Measurements from ENCODE around the gene OR2C3. TPM values are rescaled to one million over a fixed set of nuclear protein-coding genes. Genes with fewer than 3 reads are reported as not detected.

The OR2C3 gene
- total and polyA plus RNA-seq, 8 donors, result 0.02 TPM; not detected in 7

DNA sequence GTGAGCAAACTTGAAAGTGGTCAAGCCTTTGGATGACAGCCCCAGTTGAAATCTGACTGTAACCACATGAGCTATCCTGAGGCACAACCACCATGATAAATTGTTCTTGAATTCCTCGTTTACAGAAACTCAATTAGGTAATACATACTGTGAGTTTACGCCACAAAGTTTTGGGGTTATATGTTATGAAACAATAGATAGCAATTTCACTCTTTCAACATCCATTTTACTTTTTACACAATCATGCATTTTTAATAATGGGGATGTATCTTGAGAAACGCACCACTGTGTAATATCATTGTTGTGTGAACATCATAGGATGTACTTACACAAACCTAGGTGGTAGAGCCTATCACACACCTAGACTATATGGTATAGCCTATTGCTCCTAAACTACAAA is 35.4 kb downstream of the OR2C3 start:
- no peaks in the 10 kb centered on the region for H3K36me3 ChIP-seq
- no peaks in the 10 kb centered on the region for H3K27me3 ChIP-seq
- TF ChIP-seq, protein P1, sequence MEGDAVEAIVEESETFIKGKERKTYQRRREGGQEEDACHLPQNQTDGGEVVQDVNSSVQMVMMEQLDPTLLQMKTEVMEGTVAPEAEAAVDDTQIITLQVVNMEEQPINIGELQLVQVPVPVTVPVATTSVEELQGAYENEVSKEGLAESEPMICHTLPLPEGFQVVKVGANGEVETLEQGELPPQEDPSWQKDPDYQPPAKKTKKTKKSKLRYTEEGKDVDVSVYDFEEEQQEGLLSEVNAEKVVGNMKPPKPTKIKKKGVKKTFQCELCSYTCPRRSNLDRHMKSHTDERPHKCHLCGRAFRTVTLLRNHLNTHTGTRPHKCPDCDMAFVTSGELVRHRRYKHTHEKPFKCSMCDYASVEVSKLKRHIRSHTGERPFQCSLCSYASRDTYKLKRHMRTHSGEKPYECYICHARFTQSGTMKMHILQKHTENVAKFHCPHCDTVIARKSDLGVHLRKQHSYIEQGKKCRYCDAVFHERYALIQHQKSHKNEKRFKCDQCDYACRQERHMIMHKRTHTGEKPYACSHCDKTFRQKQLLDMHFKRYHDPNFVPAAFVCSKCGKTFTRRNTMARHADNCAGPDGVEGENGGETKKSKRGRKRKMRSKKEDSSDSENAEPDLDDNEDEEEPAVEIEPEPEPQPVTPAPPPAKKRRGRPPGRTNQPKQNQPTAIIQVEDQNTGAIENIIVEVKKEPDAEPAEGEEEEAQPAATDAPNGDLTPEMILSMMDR (IDR thresholded peaks at IDR 0.05), result no peak
- no peak for ATAC-seq
- intact Hi-C loops (cut with DNase I), result no loop called here
- no peak overlapping the region for H3K27ac ChIP-seq
- WGBS, 2 donors, result 43 to 62% methylated on average over 3 of the region's 3 CpGs
- no peak overlapping the region for H3K4me3 ChIP-seq
- DNase-seq, result no peak
- no peak for FAIRE-seq
- H3K9me3 ChIP-seq, result no peaks in the 10 kb centered on the region
- H3K4me1 ChIP-seq, result no peaks in the 10 kb centered on the region

DNA sequence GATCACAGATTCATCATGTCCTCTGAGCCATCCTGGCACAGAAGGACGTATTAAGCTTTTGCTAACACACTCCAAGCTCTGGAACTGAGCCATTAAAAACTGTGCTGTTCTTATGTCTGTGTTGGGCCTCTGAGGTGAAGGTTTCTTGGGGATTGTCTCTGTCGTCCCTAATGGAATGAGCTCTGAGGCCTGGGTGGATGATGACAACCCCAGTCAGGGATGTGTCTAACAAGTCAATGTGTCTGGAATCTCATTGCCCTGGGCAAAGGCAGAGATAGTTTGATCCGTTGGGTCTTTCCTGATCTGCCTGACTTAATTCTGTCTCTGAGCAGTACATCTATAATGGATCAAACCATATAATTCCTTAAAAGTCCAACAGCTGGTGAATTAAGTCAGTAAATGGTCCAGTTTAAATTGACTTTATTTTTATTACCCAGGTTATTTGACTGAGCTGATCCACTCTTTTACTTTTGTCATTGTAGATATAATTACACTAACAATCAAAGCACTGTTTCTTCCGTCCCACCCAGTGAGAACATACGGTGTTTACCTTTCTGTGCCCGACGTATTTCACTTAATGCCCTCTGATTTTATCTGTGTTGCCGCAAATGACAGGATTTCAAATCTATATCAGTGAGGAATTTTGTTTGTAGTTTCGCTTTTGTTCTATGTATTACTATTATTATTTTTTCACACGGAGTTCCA is 39.5 kb downstream of the OR2C3 start:
- Histone ChIP-seq H3K9me3 (no peaks in the 10 kb centered on the region), H3K4me3 (no peak overlapping the region), H3K27me3 (no peaks in the 10 kb centered on the region), H3K27ac (no peak overlapping the region), H3K4me1 (no peaks in the 10 kb centered on the region), H3K36me3 (no peaks in the 10 kb centered on the region)
- DNase-seq (no peak), ATAC-seq (no peak), FAIRE-seq (no peak)
- 23 to 24% methylated on average over 10 of the region's 10 CpGs for WGBS, 2 donors
- intact Hi-C loops (cut with DNase I), result no loop called here
- TF ChIP-seq, protein P1 (IDR thresholded peaks at IDR 0.05), result no peak

DNA sequence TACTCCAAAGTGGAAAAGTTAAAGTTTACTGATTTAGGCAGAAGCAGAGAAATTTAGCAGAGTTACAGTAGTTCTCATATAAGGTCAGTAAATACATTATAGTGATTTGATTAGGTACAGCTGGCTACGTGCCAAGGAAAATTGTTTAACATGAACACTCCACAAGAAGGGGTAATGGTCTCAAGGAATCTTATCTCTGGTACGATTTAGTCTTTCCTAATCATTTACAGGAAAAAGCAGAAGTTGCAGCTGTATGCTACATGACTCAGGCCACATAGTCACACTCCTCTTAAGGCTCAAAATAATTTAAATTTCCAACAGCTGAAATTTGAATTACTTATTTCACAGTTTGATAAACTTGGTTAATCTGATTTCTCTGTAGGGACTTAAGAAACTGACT is 41.5 kb downstream of the OR2C3 start:
- peaks cover 0 to 4% (median 0%) of the 10 kb centered on the region in 4 donors for H3K27me3 ChIP-seq
- H3K4me1 ChIP-seq, result no peaks in the 10 kb centered on the region
- TF ChIP-seq, protein P1 (IDR thresholded peaks at IDR 0.05), result no peak
- no peak for DNase-seq
- H3K36me3 ChIP-seq, result no peaks in the 10 kb centered on the region
- ATAC-seq, result no peak
- intact Hi-C loops (cut with DNase I), result no loop called here
- no peak overlapping the region for H3K27ac ChIP-seq
- 17 to 22% methylated on average over 2 of the region's 2 CpGs for WGBS, 2 donors
- no peaks in the 10 kb centered on the region for H3K9me3 ChIP-seq
- H3K4me3 ChIP-seq, result no peak overlapping the region
- no peak for FAIRE-seq

DNA sequence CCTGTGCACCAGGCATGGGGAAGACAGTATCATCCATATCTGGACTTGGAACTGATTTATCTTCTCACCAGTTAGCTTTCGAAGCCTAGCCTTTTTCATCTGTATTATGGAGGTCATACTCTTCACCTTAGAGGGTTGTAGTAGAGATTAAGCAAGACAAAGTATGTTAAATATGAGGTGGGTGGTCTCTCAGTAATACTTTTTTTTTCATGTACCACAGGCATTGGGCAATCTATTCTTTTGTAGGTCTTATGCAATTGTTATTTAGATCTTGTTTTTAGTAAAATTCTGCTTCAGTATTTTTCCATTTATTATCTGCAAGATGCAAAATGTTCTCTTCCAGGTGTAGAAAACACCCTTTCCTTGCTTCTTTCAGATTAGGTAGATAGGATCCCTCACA is 43.1 kb downstream of the OR2C3 start:
- Histone ChIP-seq H3K4me3 (no peak overlapping the region), H3K27me3 (peaks cover 0 to 4% (median 0%) of the 10 kb centered on the region in 4 donors), H3K4me1 (no peaks in the 10 kb centered on the region), H3K9me3 (no peaks in the 10 kb centered on the region), H3K27ac (no peak overlapping the region), H3K36me3 (no peaks in the 10 kb centered on the region)
- TF ChIP-seq, protein P1 (IDR thresholded peaks at IDR 0.05), result no peak
- intact Hi-C loops (cut with DNase I), result no loop called here
- FAIRE-seq (no peak), DNase-seq (no peak), ATAC-seq (no peak)
- 40 to 60% methylated on average over 1 of the region's 1 CpG for WGBS, 2 donors

DNA sequence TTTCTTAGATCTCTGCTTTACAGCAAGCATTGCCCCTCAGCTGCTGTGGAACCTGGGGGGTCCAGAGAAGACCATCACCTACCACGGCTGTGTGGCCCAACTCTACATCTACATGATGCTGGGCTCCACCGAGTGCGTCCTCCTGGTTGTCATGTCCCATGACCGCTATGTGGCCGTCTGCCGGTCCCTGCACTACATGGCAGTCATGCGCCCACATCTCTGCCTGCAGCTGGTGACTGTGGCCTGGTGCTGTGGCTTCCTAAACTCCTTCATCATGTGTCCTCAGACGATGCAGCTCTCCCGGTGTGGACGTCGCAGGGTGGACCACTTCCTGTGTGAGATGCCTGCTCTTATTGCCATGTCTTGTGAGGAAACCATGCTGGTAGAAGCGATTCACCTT is 44.9 kb downstream of the OR2C3 start:
- ATAC-seq, result no peak
- no peak for FAIRE-seq
- 67 to 84% methylated on average over 12 of the region's 12 CpGs for WGBS, 2 donors

More for the DNA sequence above, 44.9 kb downstream of the OR2C3 start:
- TF ChIP-seq, protein P1 (IDR thresholded peaks at IDR 0.05), result no peak
- no peaks in the 10 kb centered on the region for H3K4me1 ChIP-seq
- H3K4me3 ChIP-seq, result no peak overlapping the region
- peaks cover 0 to 4% (median 0%) of the 10 kb centered on the region in 4 donors for H3K27me3 ChIP-seq
- no peak overlapping the region for H3K27ac ChIP-seq
- no peaks in the 10 kb centered on the region for H3K36me3 ChIP-seq
- intact Hi-C loops (cut with DNase I), result no loop called here
- no peaks in the 10 kb centered on the region for H3K9me3 ChIP-seq
- peak in 1 of 6 donors; percentile 37 for DNase-seq

Measured in pancreas (tissue), 10 donors.